CD4-positive, alpha-beta T cell treated with Interleukin-4 for 4 hours (primary cell): ENCODE results near the gene TMC3.
"Not testable (repeated sequence)": the region's sequence is repeated elsewhere in the genome, so short reads cannot be mapped to it uniquely, and the experiment has no call there.

Experiments
- DNase-seq: peaks from one replicate; pipeline ENCODE4 v3.0.0-alpha.2; 2020

Gene TMC3

DNA sequence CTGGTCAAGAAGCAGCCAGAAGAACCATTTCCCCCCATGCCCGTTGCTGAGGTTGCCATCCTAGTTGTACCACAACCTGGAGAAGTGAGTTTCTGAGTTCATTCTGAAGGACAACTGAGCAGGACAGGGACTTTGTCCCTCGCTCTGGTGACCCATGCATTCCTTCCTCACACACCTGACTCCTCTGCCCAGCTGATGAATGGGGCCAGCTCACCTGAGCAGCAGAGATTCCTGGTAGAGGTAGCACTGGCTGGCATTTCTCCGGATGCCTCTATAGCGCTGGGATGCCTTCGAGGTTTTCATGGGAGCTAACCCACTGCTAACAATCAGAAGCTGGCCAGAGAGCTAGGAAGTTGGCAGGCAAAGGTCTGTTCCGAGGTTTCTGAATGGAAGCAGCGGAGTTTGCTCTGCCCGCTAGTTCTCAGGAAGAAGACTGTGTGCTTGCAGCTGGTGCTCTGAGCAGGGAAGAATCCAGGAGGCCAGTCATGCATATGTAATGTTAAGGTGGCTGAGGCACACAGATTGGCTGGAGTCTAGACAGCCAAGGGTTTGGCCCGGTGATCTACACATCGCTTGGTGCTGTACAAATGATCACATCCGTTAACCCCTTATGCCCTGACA, at the start of gene TMC3:
Gene TMC3, minus strand, starts transcription at position 439 of the 621 bp plus-strand sequence. Its CDS starts 136 bp downstream, at position 303.
- DNase-seq, result no peak

DNA sequence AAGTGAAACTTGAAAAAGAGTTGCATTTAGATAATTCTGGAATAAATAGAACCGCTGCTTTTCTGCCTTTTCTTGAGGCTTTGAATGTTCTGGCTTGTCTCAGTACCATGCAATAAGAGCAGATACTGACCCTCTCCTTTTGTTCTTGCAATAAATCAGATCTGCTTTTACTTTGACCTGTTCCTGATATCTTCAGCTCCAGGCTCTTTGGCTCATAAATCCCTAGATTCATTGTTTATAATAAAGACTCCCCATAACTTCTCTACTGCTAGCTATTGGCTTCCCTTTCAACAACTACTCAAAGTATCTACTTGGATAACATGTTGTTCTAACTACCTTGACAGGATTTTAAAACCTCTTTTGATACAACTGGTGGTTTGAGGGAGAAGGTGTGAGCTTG, 47.4 kb upstream of the TMC3 start:
- no peak for DNase-seq

DNA sequence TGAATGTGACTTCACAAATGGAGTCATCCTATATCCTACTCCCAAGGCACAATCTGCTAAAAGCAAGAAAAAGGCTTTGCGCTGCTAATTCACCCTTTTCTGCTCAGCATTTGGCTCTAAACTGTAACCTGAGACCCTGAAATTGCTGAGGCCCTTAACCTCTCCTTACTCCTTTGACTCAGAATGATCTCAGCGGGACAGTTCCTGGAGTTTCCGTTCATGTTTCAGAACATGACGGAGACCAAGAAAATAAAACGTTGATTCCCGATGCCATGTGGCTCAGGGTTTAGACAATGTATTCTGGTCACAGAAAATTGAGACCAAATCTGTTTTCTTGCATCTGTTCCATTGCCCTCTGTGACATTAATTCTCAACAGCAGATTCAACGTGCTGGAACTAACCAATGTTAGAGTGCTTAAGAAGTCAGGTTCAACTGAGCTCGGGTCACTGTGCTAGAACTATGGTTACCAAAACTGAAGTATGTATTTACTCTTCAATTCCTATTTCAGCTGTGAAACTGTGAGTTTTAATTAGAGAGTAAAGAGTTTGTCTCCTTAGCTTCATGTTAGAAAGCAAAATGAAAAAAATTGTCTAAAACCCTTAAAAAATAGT, 45.4 kb upstream of the TMC3 start:
- DNase-seq, result no peak

DNA sequence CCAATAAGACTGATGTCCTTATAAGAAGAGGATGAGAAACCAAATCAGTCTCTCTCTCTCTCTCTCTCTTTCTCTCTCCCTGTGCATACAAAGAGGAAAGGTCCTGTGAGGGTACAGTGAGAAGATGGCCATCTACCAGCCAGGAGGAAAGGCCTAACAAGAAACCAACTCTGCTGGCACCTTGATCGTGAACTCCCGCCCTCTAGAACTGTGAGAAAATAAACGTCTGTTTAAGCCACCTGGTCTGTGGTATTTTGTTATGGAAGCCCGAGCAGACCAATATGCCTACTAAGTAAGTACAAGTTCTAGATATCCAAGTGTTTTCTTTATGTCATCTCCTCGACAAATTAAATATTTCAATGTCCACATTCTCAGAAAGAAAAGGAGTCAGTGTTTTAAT, 44.9 kb upstream of the TMC3 start:
- no peak for DNase-seq

DNA sequence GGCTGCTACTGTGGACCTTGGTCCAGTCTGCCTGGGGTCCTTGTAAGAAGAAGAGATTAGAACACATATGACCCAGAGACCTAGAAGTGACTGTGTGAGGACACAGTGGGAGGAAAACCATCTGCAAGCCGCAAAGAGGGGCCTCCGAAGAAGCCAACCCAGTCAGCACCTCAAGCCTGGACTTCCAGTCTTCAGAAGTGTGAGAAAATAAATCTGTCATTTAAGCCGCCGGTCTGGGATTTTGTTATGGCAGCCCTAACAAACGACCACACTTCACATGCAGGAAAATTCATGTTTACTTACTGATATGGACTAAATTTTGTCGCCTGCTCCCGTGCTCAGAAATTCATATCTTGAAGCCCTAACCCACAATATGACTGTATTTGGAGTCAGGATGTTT, 44.4 kb upstream of the TMC3 start:
- DNase-seq, result no peak

DNA sequence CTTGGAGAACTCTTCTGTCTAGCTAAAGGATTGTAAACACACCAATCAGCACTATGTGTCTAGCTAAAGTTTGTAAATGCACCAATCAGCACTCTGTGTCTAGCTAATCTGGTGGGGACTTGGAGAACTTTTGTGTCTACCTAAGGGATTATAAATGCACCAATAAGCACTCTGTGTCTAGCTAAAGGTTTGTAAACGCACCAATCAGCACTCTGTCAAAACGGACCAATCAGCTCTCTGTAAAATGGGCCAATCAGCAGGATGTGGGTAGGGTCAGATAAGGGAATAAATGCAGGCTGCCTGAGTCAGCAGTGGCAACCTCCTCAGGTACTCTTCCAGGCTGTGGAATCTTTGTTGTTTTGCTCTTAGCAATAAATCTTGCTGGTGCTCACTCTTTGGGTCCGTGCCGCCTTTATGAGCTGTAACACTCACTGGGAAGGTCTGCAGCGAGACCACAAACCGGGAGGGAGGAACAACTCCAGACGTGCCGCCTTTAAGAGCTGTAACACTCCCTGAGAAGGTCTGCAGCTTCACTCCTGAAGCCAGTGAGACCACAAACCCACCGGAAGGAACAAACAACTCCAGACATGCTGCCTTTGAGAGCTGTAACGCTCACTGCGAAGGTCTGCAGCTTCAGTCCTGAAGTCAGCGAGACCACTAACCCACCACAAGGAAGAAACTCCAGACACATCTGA, 40.4 kb upstream of the TMC3 start:
- DNase-seq, result not testable (repeated sequence)

DNA sequence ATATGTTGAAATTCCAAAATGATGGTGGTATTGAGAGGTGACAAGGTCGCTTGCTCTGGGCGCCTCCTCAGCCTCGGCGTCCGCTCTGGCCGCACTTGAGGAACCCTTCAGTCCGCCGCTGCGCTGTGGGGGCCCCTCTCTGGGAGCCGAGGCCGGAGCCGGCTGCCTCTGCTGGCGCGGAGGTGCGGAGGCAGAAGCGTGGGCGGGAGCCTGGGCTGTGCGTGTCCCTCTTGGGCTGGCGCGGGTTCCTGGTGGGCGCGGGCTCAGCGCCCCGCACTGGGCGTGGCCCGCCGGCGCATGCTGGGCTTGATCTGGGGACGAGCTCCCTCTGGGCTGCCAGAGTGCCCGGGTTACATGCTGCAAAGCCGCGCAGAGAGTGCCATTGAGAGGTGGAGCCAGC, 39.8 kb upstream of the TMC3 start:
- no peak for DNase-seq

DNA sequence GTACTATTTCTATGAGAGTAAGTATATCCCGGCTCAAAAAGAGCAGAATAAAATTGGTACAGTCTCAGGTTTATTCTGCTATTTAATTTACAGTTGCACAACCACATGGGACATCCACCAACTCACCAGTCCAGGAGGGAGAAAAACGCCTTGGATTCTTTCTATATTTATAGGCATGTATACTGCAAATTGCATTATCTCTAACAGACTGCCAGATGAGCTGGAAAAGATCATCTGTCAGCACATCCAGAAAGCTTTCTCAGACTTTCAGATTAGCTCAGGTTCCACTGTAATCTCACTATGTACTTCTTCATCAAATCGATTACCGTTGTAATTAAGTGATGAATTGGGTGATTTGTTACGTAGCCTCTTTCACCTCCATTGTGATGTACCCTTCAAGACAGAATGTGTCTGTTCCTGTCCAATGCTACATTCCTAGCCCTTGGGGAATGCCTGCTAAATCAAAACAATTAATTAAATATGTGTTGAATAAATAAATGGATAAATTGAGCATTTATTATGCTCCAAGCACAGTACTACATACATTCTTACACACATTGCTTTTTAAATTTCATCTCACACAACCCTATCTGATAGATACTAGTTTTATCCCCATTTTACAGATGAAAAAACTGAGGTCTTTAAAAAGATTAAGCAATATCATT, 38.1 kb upstream of the TMC3 start:
- DNase-seq, result no peak

DNA sequence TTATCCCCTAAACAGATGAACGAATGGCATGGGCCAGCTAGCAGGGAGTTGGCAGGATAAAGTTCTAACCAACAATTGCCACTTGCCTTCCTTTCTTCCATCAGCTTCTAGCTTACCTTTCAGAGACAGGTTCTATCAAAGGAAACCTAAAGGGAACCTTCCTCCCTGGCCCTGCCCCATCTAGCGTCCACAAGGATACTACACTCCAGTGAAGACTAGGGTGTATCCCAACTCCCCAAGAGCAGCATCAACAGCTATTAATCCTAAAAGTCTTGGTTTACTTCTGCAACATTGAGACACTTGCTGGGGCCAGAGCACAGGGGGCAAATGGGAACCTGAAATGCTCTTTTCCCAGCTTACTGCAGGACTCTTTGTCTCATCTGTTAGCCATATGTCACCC, 37.0 kb upstream of the TMC3 start:
- no peak for DNase-seq

DNA sequence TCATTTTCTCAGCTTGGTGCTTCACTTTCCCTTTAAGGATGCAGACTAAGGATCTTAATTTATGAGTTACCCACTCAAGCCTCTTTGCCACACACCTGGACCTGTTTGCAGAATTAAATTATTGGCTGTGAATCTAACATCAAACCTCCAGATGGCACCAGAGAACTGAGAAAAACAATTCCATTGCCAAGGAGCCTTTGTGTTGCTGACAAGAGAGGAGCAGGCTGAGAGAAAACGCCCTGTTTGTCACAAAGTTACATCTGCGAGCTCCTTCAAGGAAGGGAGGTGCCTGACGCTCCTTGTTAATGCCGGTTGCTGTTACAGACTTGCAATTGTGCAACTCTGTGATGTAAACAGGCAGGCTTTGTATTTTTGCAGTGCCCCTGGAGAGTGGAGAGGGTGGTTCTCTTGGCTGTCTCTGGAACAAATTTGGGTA, 36.3 kb upstream of the TMC3 start:
- DNase-seq, result peak; percentile 36

DNA sequence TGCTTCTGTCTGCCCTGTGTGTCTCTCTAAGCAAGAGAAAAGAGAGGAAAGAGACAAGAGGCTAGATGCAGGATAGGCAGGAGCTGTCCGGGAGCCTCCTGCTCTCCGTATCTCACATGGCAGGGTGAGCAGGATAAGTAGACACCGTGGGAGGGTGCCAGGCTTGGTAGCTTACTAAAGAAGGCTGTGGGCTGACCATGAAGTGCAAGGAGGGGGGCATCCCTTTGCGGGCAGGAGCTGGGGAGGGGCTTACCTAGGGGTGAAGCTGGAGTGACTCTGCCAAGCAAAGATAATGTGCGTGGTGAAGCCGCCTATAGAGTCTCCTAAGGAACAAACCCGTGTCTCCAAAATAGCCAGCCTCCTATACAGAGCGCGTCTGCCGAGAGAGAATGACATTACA, 33.7 kb upstream of the TMC3 start:
- no peak for DNase-seq

DNA sequence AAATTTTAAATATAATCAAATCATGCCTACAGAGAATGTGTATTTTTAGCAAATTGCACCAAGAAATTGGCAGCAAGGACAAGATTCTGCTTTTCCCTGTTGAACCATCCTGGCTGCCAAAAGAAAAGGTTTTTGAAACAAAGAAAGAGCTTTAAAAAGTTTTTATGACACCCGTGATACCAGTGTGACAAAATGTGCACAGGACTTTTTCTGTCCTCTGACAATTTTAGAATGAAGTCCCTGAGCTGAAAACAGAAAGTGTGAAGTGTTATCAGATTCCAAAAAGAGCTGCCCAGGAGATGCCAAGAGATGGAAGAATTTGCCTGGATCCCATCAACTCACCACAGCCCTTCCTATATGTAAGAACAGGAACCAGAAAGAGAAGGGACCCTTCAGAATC, 33.2 kb upstream of the TMC3 start:
- DNase-seq, result no peak

DNA sequence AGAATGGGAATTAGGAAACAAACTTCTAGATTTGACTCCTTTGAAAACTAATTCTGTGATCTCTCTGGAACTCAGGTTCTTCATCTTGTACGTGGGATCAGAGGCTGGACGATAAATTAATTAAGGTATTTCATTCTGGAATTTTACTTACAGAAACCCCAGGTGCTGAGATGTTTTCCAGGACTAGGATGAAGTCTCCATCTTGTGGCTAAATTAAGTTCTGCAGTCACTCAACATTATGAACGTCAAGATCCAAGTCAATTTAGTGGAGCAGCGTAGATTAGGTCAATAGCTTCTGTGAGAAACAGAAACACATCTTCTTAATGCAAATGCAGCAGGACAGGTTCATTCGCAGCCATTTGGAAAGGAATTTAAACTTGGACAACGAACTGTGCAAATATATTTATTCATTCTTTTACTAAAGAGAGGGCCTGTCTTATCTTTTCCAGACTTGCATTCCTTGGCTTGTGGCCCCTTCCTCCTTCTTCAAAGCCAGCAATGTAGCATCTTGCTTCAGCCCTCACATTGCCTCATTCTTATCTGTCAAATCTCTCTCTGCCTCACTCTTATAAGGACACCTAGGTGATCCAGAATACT, 26.7 kb upstream of the TMC3 start:
- peak; percentile 55 for DNase-seq

DNA sequence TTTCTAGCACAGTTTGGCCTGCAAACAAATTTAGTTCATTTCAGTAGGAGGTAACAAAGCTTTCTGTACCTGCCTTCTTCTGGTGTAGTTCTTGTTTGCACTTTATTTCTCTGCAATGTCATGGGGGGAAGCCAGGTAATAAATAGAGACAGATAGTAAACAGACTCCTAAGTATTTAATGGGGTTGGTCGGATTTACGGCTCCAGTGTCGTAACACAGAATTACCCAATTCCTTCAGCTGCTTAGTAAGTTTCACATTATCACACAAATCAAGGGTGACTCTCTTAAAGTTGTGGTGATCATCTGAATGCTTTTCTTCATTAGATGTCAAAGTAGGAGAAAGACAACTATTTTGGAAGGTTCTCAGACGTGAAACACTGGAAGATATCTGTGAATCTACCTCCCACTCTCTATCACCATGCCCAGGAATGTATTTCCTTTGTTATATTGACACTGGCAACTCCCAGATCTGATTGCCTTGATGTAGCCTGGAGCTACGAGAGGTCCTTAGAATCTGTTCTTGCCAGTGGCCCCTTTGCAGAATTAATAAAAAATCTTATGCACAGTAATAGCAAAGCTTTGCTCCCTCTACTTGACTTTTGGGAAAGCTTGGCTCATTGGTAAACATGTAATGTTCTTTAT, 25.0 kb upstream of the TMC3 start:
- DNase-seq, result no peak

DNA sequence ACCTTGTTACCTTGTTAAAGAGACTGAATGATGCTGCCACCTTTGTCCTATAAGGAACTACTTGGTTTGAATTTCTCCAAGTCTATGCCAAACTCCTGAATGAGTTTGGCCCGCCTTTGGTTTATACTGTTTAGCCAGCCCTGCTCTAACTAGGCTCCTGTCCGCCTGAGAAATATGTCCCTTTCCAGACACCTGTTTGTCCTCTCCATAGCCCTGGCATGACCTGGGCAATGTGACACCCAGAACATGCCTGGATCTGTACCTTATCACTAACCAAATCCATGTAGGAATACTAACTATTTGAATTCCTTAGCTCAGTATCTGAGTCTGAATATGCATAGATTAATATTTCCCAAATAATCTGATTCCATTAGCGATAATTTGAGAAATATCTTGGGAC, 24.4 kb upstream of the TMC3 start:
- DNase-seq, result no peak

DNA sequence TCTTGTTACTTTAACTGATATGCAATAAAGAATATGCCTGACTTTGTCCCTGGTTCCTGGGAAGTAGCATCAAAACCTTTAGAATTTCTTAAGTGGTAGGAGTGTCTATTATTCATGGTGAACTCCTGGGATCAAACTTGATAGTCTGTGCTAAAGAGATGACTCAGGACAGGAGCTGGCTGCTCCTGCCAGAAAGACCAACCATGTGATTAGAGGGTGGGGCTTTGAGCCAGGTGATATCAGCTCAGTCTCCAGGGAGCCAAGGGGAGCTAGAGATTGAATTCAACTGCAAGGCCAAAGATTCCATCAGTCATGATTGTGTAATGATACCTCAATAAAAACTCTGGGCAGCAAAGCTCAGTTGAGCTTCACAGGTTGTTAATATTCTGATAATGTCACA, 20.6 kb upstream of the TMC3 start:
- no peak for DNase-seq

DNA sequence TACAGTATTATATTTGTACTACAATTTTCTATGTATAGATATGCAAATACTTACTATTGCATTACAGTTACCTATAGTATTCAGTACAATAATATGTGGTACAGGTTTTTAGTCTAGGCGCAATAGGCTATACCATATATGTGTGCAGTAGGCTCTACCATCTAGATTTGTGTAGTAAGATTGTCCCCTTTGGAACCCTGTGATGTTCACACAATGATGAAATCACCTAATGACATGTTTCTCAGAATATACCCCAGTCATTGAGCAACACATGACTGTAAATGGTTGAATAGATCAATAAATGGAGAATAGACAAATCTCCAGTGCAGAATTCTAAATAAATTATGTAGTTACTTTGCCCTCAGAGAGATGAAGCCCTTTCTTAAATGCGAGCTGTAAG, 17.6 kb upstream of the TMC3 start:
- no peak for DNase-seq

DNA sequence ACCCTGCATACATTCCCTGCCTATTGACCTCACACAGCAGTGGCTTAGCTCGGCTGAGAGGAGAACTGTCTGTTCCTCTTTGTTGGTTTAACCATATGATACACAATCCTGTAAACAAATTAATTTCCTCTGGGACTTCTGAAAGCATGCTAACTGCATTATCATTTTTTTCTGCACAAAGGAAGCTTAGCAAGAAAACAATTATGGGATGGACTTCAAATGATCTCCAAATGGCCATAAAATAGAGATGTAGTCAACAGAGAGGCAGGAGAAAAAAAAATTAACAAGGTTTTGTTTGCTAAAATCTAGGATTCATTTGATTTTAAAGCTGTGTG, 14.4 kb upstream of the TMC3 start:
- no peak for DNase-seq

DNA sequence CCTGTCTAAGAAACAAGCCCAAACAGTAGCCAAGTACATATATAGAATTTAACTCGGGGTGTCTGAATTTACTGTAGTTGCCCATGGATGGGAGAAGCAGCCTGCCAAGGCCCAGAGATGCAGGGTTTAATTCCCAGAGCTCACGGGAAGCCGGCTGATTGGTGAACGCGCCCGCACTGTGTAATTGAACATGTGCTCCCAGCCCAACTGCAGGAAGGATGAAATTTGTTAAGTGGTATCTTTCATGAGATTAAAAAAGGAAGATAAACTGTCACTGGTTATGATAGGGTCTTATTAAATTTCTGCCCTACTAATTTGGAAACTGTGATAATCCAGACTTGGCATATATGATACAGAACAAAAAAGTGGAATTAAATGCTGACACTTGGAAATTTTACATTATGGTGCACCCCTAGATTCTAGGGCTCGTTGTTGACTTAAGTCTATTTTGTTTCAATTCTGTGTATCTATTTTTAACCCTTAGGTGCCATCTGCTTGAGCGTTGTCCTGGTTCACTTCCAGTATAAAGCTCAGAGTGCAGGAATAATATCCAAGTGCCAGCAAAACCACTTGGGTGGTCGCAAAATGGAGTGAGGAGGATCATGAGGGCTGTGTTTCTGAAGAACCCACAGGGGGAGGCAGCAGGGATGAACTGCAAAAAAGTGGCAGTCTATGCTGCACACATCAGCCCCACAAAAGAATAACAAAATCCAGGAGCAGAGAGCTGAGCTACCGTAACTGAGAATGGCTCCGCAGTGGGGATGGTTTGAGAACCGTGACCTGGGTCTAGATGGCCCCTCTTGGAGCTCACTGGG, 13.8 kb upstream of the TMC3 start:
- no peak for DNase-seq

DNA sequence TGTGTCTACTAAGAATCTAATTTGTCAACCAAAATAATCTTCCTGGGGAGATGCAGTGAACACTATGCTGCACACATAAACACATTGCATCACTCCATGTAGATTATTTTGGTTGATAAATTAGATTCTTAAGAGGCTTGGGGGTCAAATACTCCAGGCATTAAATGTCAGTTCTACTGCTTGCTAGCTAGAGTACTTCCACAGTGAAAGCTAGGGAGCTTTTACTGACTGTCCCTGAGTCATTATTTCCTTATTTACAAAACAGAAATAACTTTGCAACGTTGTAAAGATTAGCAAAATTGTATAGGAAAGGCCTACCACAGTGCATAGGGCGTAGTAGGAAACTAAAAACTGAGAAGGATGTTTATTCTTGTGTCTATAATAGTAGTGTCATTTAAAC, 12.9 kb upstream of the TMC3 start:
- no peak for DNase-seq

DNA sequence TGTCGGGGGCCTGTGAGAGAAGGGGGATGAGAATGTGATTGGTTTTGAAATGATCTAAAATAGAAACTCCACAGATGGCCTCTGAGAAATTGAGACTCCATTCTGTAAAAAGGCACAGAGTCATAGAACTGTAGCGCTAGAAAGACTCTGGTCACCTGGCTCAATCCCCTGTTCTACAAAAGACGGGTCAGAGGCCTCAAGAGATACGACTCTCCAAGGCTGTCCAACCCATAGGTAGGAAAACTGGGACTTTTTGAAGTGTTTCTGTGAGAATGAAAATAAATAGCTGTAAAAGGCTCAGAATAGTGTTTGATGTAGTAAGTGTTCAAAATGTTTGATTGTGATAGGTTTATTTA, 11.7 kb upstream of the TMC3 start:
- no peak for DNase-seq
